GM21526 (cell line): Measurements from ENCODE around the gene HCK.
A peak's percentile ranks its signal among the peaks of the same experiment; 100 is the strongest.

Experiments used
- ATAC-seq: cut with Tn5 transposase; IDR thresholded peaks from one replicate; pipeline ENCODE4 v1.9.1; 2021; ENCODE audit warnings: moderate library complexity; ENCODE audit not compliant: unreplicated experiment, low FRiP score

The HCK gene

DNA sequence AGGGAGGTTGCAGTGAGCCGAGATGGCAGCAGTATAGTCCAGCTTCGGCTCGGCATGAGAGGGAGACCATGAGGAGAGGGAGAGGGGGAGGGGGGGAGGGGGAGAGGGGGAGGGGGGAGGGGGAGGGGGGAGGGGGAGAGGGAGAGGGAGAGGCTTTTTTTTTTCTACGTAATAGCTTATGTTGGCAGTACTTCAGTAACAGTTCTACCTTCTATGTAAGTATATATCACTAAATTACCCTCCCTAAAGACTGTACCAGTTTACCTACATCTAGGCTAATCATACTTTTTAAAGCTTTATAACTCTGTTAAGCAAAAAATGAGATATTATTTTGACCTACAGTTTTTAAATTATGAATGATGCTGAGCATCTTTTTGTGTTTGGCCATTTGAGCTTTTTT, 71.0 kb downstream of the HCK start:
- ATAC-seq, result no peak

DNA sequence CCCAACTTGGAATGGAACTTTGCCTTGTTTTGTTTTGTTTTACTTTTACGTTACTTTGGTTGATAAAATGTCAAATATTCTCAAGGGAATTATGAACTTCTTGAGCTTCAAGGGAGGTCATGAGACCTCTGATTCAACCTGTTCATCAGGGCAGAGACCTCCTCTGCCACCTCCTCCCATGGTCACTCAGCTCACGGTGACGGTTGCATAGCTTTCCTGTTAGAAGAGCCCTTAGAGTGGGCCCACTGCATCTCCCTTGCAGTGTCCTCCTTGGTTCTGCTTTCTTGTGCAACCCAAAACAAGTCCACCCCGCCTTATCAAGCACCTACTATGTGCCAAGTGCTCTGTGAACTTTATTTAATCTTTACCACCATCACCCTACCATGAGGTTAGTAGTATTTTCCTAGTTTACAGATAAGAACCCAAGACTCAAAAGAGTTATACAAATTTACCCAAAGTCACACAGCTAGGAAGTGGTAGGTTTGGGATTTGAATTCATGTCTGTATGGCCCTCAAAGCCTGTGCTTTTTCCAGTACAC, 72.9 kb downstream of the HCK start:
- no peak for ATAC-seq

DNA sequence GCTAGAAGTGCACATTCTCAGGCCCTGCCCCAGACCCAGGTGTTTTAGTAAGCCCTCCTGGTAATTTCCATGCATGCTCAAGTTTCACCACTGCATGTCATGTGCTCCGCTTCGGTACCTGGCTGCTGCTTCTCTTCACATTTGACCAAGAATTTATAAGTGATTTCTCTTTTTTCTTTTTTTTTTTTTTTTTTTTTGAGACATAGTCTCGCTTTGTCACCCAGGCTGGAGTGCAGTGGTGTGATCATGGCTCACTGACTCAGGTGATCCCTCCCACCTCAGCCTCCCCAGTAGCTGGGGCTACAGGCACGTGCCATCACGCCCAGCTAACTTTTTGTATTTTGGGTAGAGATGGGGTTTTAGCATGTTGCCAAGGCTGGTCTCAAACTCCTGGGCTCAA, 73.5 kb downstream of the HCK start:
- no peak for ATAC-seq

DNA sequence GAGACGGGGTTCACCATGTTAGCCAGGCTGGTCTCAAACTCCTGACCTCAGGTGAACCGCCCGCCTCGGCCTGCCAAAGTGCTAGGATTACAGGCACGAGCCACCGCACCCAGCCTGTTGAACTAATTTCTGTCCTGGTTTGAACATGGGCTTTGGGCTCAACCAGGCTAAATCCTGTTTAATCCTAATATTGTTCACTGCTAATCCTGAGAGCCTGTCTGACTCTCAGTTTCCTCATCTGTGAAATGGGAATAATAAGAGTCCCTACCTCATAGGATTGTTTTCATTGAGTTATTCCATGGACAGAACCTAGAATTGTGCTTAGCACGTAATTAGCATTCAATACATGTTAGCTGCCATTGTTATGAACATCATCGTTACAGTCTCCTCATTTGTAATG, 74.9 kb downstream of the HCK start:
- no peak for ATAC-seq

DNA sequence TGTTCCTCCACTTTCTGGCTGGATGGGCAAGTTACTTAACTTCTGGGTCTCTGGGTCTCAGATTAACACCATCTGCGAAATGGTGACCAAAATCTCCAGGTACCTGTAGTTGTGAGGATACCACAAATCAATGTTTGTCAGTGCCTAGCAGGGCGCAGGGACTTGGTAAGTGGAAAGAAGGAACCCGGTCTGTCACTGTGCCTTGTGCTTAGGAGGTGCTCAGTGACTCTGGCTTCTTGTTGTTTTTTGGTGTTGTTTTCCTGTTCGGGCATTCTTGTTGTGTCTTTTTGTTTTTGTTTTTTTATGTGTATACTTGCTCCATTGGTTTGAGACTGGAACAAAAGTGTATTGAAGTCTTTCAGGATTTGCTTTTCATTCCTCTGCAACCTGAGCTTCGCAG, 75.3 kb downstream of the HCK start:
- ATAC-seq, result no peak

DNA sequence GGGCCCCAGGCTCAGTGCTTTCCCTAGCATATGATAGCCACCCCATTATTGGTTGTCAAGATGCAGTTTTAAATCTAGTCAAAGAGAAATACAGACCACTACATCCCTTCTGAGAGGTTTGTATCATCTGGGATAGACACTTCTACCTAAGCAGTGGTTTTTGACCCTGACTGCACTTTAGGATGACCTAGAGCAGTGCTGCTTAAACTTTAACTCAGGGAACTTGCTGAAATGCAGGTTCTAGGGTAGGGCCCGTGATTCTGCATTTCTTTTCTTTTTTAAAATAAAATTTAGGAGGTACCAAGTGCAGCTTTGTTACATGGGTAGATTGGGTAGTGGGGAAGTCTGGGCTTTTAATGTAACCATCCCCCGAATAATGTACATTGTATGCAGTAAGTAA, 76.1 kb downstream of the HCK start:
- ATAC-seq, result no peak

DNA sequence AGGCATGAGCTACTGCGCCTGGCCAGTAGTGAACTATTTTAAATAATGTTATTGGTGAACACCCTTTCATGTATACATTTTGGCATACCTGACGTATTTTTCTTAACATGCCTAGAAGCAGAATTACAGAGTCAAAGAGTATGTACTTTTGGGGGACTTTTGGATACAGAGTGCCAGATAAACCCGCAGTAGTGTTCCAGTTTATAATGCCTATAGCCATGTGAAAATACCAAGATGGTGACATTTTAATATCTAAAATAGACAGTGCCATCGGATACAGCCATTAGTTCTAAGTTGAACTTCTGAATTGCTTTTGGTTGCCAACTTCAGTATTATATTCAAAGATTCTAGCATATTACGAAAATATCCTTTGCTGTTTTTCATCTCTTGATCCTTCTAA, 77.8 kb downstream of the HCK start:
- no peak for ATAC-seq

DNA sequence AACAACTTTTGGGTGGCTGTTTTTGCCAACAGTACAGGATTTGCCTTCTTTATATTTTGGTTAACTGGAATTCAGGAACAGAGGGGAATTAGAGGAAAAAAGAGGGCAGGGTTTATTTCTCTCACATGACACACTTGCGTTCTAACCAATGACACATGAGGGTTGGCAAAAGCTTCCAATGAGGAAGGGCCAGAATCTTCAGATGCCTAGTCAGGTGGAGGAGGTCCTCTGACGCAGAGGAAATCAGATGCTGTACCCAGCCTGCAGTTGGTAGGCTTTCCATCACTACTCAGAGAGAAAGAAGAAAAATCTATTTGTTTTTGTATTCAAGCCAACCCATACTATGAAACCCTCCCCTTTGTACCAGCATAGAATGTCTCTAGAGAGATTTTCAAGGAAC, 78.3 kb downstream of the HCK start:
- no peak for ATAC-seq

DNA sequence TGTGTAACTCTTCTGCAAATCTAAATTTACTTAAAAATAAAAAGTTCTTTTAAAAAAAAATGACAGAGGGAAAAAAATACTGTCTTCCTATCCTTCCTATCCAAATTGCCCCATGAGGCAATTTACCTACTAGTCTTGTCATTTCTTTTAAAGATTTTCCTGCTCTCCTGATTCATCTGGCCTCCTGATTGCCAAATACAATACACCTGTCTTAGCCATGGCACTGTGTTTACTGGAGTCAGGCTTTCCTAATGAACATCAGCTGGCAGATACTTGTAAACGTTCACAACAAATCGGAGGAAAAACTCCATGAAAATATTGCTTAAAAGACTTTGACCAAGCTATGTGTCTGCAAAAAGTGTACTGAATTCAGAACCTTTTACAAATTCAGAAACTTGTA, 78.9 kb downstream of the HCK start:
- ATAC-seq, result no peak

DNA sequence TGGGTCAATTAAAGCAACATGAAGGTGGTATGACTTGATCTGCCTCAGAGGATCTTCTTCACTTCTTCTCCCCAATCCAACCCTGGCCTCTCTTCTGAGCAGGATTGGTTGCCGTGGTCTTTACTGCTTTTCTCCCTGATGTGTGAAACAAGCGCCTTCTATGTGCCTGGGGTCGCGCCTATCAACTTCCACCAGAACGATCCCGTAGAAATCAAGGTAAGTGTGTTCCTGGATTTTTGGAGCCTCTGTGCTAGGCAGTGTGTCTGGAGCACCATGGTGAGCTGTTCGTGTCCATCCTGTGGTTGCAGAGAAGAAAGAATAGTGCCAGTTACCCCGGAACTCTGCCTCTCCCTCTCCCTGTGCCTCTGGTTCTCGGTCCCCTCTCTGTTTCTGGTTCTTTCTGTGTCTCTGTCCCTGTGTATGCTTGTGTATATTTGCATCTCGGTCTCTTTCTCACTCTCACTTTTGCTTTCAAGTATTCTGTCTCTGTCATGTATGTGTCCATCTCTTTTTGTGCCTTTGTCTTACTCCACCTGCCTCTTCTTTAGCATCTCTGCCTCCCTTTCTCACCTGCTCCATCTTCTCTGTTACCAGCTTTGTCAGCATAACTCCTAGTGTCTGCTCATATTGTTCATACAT, 81.0 kb downstream of the HCK start:
- ATAC-seq, result peak; percentile 89

DNA sequence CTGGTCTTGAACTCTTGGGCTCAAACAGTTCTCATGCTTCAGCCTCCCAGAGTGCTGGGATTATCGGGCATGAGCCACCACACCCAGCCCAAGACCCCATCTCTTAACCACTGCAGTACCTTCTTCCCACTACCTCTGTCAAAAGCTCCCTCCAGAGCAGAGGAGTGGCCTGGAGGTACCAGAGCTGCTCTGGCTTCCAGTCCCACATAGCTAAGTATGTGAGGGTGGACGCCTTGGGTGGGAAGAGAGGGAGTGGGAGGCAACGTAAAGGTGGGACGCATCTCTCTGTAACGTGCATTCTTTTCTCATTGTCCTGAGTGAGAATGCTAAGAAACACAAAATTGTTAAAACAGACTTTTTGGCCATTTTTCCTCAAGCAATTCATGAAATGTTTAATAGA, 82.0 kb downstream of the HCK start:
- no peak for ATAC-seq

DNA sequence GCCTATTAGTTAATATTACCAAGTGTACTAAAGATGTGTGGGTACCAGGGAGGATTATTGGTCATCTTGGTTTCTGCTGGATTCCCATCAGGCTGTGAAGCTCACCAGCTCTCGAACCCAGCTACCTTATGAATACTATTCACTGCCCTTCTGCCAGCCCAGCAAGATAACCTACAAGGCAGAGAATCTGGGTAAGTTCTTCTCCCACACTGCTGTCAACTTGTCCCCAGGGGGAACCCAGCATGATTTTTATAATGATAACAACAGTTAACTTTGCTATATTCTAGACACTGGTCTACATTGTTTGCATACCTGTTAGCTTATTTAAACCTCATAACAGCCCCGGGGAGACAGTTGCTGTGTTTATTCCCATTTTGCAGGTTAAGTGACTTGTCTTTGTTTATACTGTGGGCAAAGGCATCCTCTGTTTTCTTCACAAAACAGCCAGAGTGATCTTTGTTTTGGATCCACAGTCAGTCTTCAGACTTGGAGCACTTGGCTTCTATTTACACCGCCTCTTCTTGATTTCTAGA, 84.0 kb downstream of the HCK start:
- no peak for ATAC-seq

DNA sequence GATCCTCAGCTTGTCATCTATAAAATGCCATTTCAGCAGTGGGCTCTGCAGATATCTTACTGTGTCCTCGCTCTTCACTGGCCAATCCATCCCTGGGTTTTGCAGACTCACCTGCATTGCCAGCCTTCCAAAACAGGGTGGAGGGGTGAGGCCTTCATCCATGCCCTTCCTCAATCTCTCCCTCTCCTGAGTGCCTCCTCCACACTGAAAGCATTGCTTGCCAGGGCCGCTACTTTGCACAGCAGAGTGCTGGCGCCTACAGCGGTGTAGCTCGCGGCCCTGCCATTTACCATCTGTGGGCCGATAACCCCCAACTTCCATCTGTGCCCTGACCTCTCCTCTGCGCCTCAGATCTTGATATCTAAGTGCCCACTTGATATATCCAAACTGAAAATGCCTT, 86.9 kb downstream of the HCK start:
- no peak for ATAC-seq

DNA sequence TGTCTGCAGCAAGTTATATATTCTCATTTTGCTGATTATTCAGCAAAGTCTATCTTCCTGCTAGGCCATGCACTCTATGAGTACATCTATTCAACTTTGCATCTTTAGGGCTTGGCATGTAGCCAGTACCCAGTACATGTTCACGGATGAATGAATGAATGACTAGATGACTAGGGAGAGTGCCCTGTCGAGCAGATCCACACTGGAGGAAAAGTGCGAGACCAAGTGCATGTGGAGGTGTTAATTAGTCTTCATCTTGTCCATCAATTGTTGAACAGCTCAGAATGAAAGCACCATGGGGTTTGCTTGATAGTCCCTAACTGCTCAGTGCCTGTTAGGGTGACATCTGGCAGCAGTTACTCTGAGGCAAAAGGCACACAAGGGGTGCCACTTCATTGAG, 87.9 kb downstream of the HCK start:
- no peak for ATAC-seq

DNA sequence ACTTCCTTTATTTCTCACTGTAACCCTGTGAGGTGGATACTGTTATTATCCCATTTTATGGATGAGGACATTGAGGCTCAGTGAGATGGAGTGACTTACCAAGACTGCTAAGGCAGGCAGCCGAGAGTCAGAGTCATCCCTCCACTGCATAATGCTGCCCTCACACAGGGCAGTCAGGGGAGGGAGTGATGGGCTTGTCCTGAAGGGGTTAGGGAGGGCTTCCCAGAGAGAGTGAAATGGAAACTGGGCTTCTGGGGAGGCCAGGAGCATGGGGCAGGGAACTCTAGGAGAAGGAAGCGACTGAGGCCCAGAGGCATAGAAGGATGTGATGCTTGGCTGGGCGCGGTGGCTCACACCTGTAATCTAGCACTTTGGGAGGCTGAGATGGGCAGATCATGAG, 88.6 kb downstream of the HCK start:
- ATAC-seq, result no peak

DNA sequence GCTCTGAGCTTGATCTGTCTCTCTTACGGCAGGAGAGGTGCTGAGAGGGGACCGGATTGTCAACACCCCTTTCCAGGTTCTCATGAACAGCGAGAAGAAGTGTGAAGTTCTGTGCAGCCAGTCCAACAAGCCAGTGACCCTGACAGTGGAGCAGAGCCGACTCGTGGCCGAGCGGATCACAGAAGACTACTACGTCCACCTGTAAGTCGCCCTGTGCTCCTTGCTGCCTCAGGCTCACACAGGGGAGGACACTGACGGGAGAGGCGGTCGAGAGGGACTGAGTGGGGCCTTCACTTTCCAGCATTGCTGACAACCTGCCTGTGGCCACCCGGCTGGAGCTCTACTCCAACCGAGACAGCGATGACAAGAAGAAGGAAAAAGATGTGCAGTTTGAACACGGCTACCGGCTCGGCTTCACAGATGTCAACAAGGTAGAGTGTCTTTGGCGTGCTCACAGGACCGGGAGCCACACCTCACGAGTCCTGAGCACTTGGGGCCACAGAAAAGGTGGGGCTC, 89.5 kb downstream of the HCK start:
- no peak for ATAC-seq

DNA sequence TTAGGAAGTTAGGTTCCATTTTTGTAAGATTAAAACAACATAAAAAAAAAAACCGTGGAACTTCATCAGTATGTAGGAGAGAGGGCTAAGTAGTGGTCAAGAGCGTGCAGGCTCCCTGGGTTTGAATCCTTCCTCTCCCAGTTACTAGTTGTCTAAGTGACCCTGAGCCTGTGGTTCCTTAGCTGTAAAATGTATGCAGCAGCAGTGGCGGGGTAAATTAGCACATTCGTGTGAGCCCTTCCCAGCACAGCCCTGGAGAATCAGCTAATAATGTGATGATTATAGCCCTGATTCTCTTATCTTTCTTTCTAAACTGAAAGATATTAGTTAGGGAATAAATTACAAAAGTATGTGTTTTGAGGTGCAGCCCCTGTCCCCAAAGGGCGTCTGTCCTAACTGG, 90.0 kb downstream of the HCK start:
- no peak for ATAC-seq

DNA sequence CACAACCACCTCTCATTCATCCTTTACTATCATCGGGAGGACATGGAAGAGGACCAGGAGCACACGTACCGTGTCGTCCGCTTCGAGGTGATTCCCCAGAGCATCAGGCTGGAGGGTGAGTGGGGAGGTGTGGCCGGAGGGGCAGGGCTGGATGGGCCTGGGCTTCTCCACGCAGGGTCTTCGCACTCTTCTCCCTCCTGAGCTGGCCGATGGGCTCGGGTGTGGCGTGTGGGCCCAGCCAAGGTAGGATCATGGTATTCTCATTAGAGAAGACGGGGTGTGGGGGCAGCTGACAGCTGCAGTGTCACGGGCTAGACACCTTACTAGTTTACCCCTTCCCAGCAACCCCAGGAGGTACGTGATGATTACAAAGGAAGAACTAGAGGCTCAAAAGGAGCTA, 90.9 kb downstream of the HCK start:
- no peak for ATAC-seq

DNA sequence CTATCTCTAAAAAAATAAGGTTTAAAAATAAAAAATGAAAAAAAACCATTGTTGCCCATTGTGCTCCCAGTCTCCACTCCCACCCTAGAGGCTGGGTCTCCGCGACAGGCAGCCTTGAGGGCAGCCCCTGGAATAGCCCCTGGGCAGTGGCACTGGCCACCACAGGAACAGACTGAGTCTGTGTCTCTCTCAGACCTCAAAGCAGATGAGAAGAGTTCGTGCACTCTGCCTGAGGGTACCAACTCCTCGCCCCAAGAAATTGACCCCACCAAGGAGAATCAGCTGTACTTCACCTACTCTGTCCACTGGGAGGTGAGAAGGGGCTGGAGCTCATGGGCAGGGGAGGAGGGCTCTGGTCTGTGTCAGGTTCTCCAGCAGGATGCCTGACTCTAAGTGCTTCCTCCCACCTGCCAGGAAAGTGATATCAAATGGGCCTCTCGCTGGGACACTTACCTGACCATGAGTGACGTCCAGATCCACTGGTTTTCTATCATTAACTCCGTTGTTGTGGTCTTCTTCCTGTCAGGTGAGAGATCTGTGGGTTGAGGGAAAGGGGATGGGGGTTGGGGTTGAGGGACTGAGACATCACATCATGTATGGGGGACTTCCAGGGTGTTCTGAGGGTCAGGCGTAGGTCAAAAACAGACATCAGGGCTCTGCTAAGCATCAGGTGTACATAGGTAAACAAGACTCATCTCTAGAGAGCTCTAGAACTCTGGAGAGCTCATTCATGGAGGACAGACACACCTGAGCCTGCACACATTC, 93.0 kb downstream of the HCK start:
- no peak for ATAC-seq

DNA sequence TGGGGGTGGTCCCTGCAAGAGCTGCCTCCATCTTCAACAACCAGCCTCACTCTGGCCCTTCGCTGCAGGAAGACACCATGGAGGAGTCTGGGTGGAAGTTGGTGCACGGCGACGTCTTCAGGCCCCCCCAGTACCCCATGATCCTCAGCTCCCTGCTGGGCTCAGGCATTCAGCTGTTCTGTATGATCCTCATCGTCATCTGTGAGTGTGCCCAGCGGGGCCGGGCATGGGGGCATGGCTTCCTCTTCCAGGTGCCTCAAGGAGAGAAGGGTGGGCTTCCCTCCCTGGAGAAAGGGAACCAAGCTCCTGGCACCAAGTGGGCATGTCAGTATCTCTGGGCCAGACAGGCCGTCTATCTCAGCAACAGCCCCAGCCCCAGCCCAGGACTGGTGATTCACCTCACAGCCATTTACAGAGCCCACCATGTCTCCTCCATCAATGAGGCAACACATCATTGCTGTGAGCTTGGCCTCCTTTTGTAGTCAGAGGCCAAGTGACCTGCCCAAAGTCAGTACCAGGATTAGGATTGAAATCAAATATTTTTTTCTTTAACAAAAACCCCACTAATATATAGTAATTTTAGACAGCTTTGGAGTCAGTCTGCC, 97.6 kb downstream of the HCK start:
- no peak for ATAC-seq

DNA sequence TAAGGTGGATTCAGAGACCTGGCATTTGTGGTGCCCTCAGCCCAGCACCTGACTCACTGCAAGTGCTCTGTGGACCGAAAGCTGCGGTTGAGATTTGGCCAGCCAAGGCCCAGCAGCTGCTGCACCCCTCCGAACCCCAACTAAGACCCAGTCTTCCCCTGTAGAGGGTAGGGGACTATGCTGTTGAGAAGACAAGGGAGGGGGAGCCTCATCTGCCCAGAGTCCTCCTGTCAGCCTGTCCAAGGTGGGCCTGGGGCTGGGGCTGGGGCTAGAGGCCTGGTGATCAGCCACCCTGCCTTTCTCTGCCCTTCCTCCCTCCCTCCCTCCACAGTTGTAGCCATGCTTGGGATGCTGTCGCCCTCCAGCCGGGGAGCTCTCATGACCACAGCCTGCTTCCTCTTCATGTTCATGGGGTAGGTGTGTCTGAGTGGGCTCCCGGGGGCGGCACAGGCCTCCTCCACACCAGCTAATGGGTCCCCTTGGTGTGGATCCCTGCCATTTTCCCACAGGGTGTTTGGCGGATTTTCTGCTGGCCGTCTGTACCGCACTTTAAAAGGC, 98.3 kb downstream of the HCK start:
- no peak for ATAC-seq
